Medulla oblongata (tissue), 1 donor: Measurements from ENCODE around the gene RHBG.
A peak's percentile ranks its signal among the peaks of the same experiment; 100 is the strongest.
"Not testable (repeated sequence)": the region's sequence is repeated elsewhere in the genome, so short reads cannot be mapped to it uniquely, and the experiment has no call there.

ENCODE experiments used
- DNase-seq: peaks from one replicate; pipeline ENCODE4 v3.0.0-alpha.2; 2015; ENCODE audit errors: extremely low spot score

RHBG gene

GRCh38 chr1:156368889-156369684, at the start of gene RHBG:
TSS of gene RHBG (plus strand) at chr1:156369211. CDS start at chr1:156369250, 39 bp downstream.
- no peak for DNase-seq

GRCh38 chr1:156319664-156320063, 49.3 kb upstream of the RHBG start:
- DNase-seq: no peak

GRCh38 chr1:156320560-156320959, 48.5 kb upstream of the RHBG start:
- DNase-seq: no peak

- not testable (repeated sequence) for DNase-seq
These were observed 45.8 kb upstream of the RHBG start for GRCh38 chr1:156323179-156323578.

- no peak for DNase-seq
These were observed 32.8 kb upstream of the RHBG start for GRCh38 chr1:156336242-156336641.

- DNase-seq: no peak
These were observed 31.7 kb upstream of the RHBG start for GRCh38 chr1:156337052-156337887.

- DNase-seq: no peak
These were observed 31.2 kb upstream of the RHBG start for GRCh38 chr1:156337888-156338179.

GRCh38 chr1:156338180-156338976, 30.6 kb upstream of the RHBG start, which contains the start of the genes CCT3 and TSACC:
TSS of gene CCT3 (minus strand) at chr1:156338292. CDS start at chr1:156338184, 108 bp downstream.
TSS of gene TSACC (plus strand) at chr1:156338526. CDS start at chr1:156339758, 1,232 bp downstream.
- peak; percentile 100 for DNase-seq

GRCh38 chr1:156342166-156342955, 26.6 kb upstream of the RHBG start:
- no peak for DNase-seq

GRCh38 chr1:156344409-156344808, 24.6 kb upstream of the RHBG start:
- DNase-seq: no peak

- not testable (repeated sequence) for DNase-seq
These were observed 23.0 kb upstream of the RHBG start for GRCh38 chr1:156346035-156346434.

- DNase-seq: no peak
These were observed 22.4 kb upstream of the RHBG start for GRCh38 chr1:156346636-156347035.

GRCh38 chr1:156347331-156347730, 21.7 kb upstream of the RHBG start:
- no peak for DNase-seq

GRCh38 chr1:156352481-156352880, 16.5 kb upstream of the RHBG start:
- not testable (repeated sequence) for DNase-seq

- DNase-seq: no peak
These were observed 12.6 kb upstream of the RHBG start for GRCh38 chr1:156356262-156356874.

- peak; percentile 24 for DNase-seq
These were observed 12.0 kb upstream of the RHBG start for GRCh38 chr1:156356875-156357534.

- DNase-seq: no peak
These were observed 11.0 kb upstream of the RHBG start for GRCh38 chr1:156357977-156358376.

GRCh38 chr1:156358641-156359040, 10.4 kb upstream of the RHBG start:
- no peak for DNase-seq

- DNase-seq: no peak
These were observed 9.8 kb upstream of the RHBG start for GRCh38 chr1:156359249-156359648.

GRCh38 chr1:156359973-156360372, 9.0 kb upstream of the RHBG start:
- no peak for DNase-seq
